GM23338 (cell line): Measurements from ENCODE around the gene AP4S1.

ENCODE experiments used
- EZH2phosphoT487 ChIP-seq: fragments of 200-600 bp; sonication (generic); IDR thresholded peaks from one replicate; pipeline ENCODE4 v1.8.1; 2018; ENCODE audit warnings: antibody characterized with exemption; ENCODE audit not compliant: unreplicated experiment
- TF ChIP-seq, protein P1 (sequence below), 2 experiments: fragments of 200-600 bp in 1 of 2; sonication (generic) in 1 of 2; conservative IDR thresholded peaks; 2 replicates each; pipeline versions ENCODE4 v1.5.1 to v1.6.1; 2016 to 2017; ENCODE audit warnings: antibody characterized with exemption in 2 of 2, low read depth in 2 of 2, mild to moderate bottlenecking in 2 of 2, moderate library complexity in 1 of 2

GRCh38 chr14:31045501-31046080 is 20.1 kb downstream of the AP4S1 start:
- TF ChIP-seq, protein P1, sequence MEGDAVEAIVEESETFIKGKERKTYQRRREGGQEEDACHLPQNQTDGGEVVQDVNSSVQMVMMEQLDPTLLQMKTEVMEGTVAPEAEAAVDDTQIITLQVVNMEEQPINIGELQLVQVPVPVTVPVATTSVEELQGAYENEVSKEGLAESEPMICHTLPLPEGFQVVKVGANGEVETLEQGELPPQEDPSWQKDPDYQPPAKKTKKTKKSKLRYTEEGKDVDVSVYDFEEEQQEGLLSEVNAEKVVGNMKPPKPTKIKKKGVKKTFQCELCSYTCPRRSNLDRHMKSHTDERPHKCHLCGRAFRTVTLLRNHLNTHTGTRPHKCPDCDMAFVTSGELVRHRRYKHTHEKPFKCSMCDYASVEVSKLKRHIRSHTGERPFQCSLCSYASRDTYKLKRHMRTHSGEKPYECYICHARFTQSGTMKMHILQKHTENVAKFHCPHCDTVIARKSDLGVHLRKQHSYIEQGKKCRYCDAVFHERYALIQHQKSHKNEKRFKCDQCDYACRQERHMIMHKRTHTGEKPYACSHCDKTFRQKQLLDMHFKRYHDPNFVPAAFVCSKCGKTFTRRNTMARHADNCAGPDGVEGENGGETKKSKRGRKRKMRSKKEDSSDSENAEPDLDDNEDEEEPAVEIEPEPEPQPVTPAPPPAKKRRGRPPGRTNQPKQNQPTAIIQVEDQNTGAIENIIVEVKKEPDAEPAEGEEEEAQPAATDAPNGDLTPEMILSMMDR (conservative IDR thresholded peaks at IDR 0.05; ENCODE audit: low read depth in 2 of 2) = no peak
- no peak for TF ChIP-seq EZH2phosphoT487
